Smooth muscle cell (in vitro differentiated cells): ENCODE results near the gene COPS7A. TPM values are rescaled to one million over a fixed set of nuclear protein-coding genes. Genes with fewer than 3 reads are reported as not detected.

Experiments
- DNase-seq: peaks from one replicate; lab custom pipeline; 2025; ENCODE audit not compliant: unreplicated experiment; lab: John Stamatoyannopoulos, UW
- H2AFZ ChIP-seq: fragments of 200-600 bp; sonication (generic); 2 replicates; pipeline ENCODE4 v1.6.0; 2016; ENCODE audit warnings: antibody characterized with exemption, low read depth, mild to moderate bottlenecking
- H3F3A ChIP-seq: fragments of 200-600 bp; sonication (generic); 2 replicates; pipeline ENCODE4 v1.6.0; 2017; ENCODE audit warnings: antibody characterized with exemption, low read depth
- H3K27ac ChIP-seq: fragments of 200-600 bp; sonication (generic); 2 replicates; pipeline ENCODE4 v1.5.1; 2016; ENCODE audit warnings: low read depth, mild to moderate bottlenecking
- H3K27me3 ChIP-seq: fragments of 200-600 bp; sonication (generic); 2 replicates; pipeline ENCODE4 v1.6.1; 2016; ENCODE audit warnings: low read depth, mild to moderate bottlenecking
- H3K36me3 ChIP-seq: fragments of 200-600 bp; sonication (generic); 2 replicates; pipeline ENCODE4 v1.5.1; 2016; ENCODE audit warnings: low read depth
- H3K4me1 ChIP-seq: fragments of 200-600 bp; sonication (generic); 2 replicates; pipeline ENCODE4 v1.5.1; 2016; ENCODE audit warnings: low read depth
- H3K4me2 ChIP-seq: fragments of 200-600 bp; sonication (generic); 2 replicates; pipeline ENCODE4 v1.6.0; 2016; ENCODE audit warnings: mild to moderate bottlenecking
- H3K4me3 ChIP-seq: fragments of 200-600 bp; sonication (generic); 2 replicates; pipeline ENCODE4 v1.5.1; 2016; ENCODE audit warnings: mild to moderate bottlenecking
- H3K79me2 ChIP-seq: fragments of 200-600 bp; sonication (generic); 2 replicates; pipeline ENCODE4 v1.6.0; 2016; ENCODE audit warnings: low read depth, mild to moderate bottlenecking
- H3K9ac ChIP-seq: fragments of 200-600 bp; sonication (generic); 2 replicates; pipeline ENCODE4 v1.6.0; 2016; ENCODE audit warnings: low read depth
- H3K9me3 ChIP-seq: fragments of 200-600 bp; sonication (generic); replicated peaks from 2 replicates; pipeline ENCODE4 v1.5.1; 2016; ENCODE audit warnings: low read depth
- H4K20me1 ChIP-seq: fragments of 200-600 bp; sonication (generic); 2 replicates; pipeline ENCODE4 v1.6.0; 2016; ENCODE audit warnings: low read depth
- CTCF ChIP-seq: fragments of 200-600 bp; sonication (generic); IDR thresholded peaks from 2 replicates; pipeline ENCODE4 v1.5.1; 2017; ENCODE audit warnings: borderline replicate concordance, mild to moderate bottlenecking, antibody characterized with exemption; ENCODE audit not compliant: insufficient read depth, poor library complexity, severe bottlenecking
- WGBS: methylation state at CpG from one replicate; pipeline ENCODE4 v1.1.7; 2016; ENCODE audit warnings: low lambda C conversion rate; 5-methylcytosine and 5-hydroxymethylcytosine counted together
- polyA plus RNA-seq: library from polyadenylated mRNA; unstranded; fragments of >200 nt; fragmentation: Nextera tagmentation; extraction: Ambion mirVana; gene quantifications from 2 replicates; pipeline ENCODE4 v1.2.1, GENCODE V29; 2016
- small RNA-seq: library from RNA; depleted of rRNA; stranded (forward); fragments of <200 nt; gene quantifications from one replicate; pipeline ENCODE3, GENCODE V24; 2014
- total RNA-seq: library from RNA; depleted of rRNA; stranded (reverse); fragments of >200 nt; gene quantifications from 2 replicates; pipeline ENCODE4 v1.2.3, GENCODE V29; 2014

COPS7A gene
- total and polyA plus RNA-seq, 2 experiments from 2014 or later: 56.6 to 105 TPM

GRCh38 chr12:6778574-6779550, 55.0 kb downstream of the COPS7A start:
- TF ChIP-seq CTCF: peak; percentile 88
- Histone ChIP-seq H3K27ac (no peak overlapping the region), H3F3A (no peaks in the 10 kb centered on the region), H4K20me1 (no peaks in the 10 kb centered on the region), H3K9me3 (no peaks in the 10 kb centered on the region), H3K4me3 (peak overlapping the region; percentile 53), H3K4me2 (peak overlapping the region; percentile 89), H3K36me3 (no peaks in the 10 kb centered on the region), H3K4me1 (peaks cover 21% of the 10 kb centered on the region), H3K79me2 (no peaks in the 10 kb centered on the region), H3K9ac (no peak overlapping the region), H2AFZ (peak overlapping the region; percentile 41), H3K27me3 (no peaks in the 10 kb centered on the region)
- 10% methylated on average over 30 of the region's 35 CpGs for WGBS
- peak; percentile 83 for DNase-seq

DNA sequence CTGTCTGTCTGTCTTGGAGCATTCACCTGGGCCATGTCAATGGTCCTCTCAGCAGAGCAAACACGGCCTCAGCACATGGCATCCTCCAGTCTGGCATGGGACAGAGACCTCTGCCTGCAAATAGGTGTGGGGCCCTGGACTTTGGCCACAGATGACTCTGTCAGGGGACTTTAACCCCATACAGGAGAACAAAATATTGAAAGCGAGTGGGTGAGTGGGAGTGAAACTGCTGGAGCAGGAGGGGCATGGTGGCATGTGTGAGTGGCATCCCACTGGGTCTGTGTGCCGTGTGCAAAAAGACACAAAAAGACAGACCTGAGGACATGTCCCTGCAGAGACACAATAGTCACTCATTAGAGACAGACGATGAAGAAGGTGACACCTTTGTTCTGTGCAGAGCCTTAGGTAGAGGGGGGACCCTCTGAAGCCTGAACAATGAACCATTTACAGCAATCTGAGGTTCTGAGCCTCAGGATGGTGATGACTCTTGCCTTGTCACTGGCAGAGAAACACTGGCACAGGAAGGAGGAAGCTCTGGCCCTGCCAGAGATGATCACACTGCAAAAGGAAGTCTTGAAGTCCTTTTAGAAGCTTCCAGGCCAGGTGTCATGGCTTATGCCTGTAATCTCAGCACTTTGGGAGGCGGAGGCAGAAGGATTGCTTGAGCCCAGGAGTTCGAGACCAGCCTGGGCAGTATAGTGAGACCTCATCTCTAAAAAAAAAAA, 56.0 kb downstream of the COPS7A start:
- Histone ChIP-seq H2AFZ (no peak overlapping the region), H3K9me3 (no peaks in the 10 kb centered on the region), H3K27me3 (no peaks in the 10 kb centered on the region), H3K36me3 (no peaks in the 10 kb centered on the region), H3K27ac (no peak overlapping the region), H3K4me2 (no peak overlapping the region), H3K4me3 (no peak overlapping the region), H4K20me1 (no peaks in the 10 kb centered on the region), H3K79me2 (no peaks in the 10 kb centered on the region), H3K4me1 (peaks cover 20% of the 10 kb centered on the region), H3F3A (no peaks in the 10 kb centered on the region), H3K9ac (no peak overlapping the region)
- WGBS: 92% methylated on average over 6 of the region's 6 CpGs
- DNase-seq: no peak
- TF ChIP-seq CTCF: no peak

GRCh38 chr12:6780573-6780972, 56.7 kb downstream of the COPS7A start:
- Histone ChIP-seq H3K79me2 (no peaks in the 10 kb centered on the region), H3K27me3 (no peaks in the 10 kb centered on the region), H3F3A (no peaks in the 10 kb centered on the region), H3K4me3 (no peak overlapping the region), H3K36me3 (no peaks in the 10 kb centered on the region), H4K20me1 (no peaks in the 10 kb centered on the region), H3K4me2 (no peak overlapping the region), H3K27ac (no peak overlapping the region), H2AFZ (no peak overlapping the region), H3K9me3 (no peaks in the 10 kb centered on the region), H3K4me1 (peaks cover 20% of the 10 kb centered on the region), H3K9ac (no peak overlapping the region)
- DNase-seq: no peak
- no peak for TF ChIP-seq CTCF
- 88% methylated on average over 6 of the region's 6 CpGs for WGBS

Small RNA genes lying within 50 kb of the gene (small RNA-seq; reads per million reads assigned to genes)
- not detected for gene RNU6-781P

Other genes with a start within 250 kb of the COPS7A start
- gene MRPL51, start 230.8 kb upstream of the COPS7A start, total RNA-seq: 122 and 126 TPM in 2 replicates
- gene MRPL51, start 230.8 kb upstream of the COPS7A start, polyA plus RNA-seq: 364 and 377 TPM in 2 replicates
- 22.7 and 78.9 TPM in 2 replicates for gene NCAPD2, start 229.9 kb upstream of the COPS7A start, total RNA-seq
- 17.6 and 21.5 TPM in 2 replicates for gene NCAPD2, start 229.9 kb upstream of the COPS7A start, polyA plus RNA-seq
- 5,015 and 5,158 TPM in 2 replicates for gene GAPDH, start 189.5 kb upstream of the COPS7A start, total RNA-seq
- 9,934 and 11,119 TPM in 2 replicates for gene GAPDH, start 189.5 kb upstream of the COPS7A start, polyA plus RNA-seq
- 4.2 and 5.2 TPM in 2 replicates for gene IFFO1, start 168.0 kb upstream of the COPS7A start, total RNA-seq
- 13.3 and 19.1 TPM in 2 replicates for gene IFFO1, start 168.0 kb upstream of the COPS7A start, polyA plus RNA-seq
- 29.7 and 41.9 TPM in 2 replicates for gene NOP2, start 155.8 kb upstream of the COPS7A start, total RNA-seq
- 23.6 and 30.4 TPM in 2 replicates for gene NOP2, start 155.8 kb upstream of the COPS7A start, polyA plus RNA-seq
- 172 and 176 TPM in 2 replicates for gene CHD4, start 116.7 kb upstream of the COPS7A start, total RNA-seq
- 87.5 and 122 TPM in 2 replicates for gene CHD4, start 116.7 kb upstream of the COPS7A start, polyA plus RNA-seq
- 2.0 and 4.4 TPM in 2 replicates for gene LPAR5, start 88.1 kb upstream of the COPS7A start, total RNA-seq
- 1.3 and 1.8 TPM in 2 replicates for gene LPAR5, start 88.1 kb upstream of the COPS7A start, polyA plus RNA-seq
- not detected in 2 replicates for gene ACRBP, start 76.6 kb upstream of the COPS7A start, total RNA-seq
- 0.82 TPM in 1 of 2 replicates, not detected in the other for gene ACRBP, start 76.6 kb upstream of the COPS7A start, polyA plus RNA-seq
- gene ING4, start 60.9 kb upstream of the COPS7A start, total RNA-seq: 24.8 and 45.0 TPM in 2 replicates
- 27.0 and 33.5 TPM in 2 replicates for gene ING4, start 60.9 kb upstream of the COPS7A start, polyA plus RNA-seq
- gene ZNF384, start 34.7 kb upstream of the COPS7A start, total RNA-seq: 30.0 and 31.0 TPM in 2 replicates
- gene ZNF384, start 34.7 kb upstream of the COPS7A start, polyA plus RNA-seq: 36.1 and 38.6 TPM in 2 replicates
- gene PIANP, start 23.2 kb upstream of the COPS7A start, total RNA-seq: 1.4 TPM in 1 of 2 replicates, not detected in the other
- 2.8 and 3.8 TPM in 2 replicates for gene PIANP, start 23.2 kb upstream of the COPS7A start, polyA plus RNA-seq
- 182 and 185 TPM in 2 replicates for gene MLF2, start 29.1 kb downstream of the COPS7A start, total RNA-seq
- 381 and 398 TPM in 2 replicates for gene MLF2, start 29.1 kb downstream of the COPS7A start, polyA plus RNA-seq
- 115 and 125 TPM in 2 replicates for gene PTMS, start 42.3 kb downstream of the COPS7A start, total RNA-seq
- gene PTMS, start 42.3 kb downstream of the COPS7A start, polyA plus RNA-seq: 379 and 381 TPM in 2 replicates
- 0.18 and 1.0 TPM in 2 replicates for gene LAG3, start 48.5 kb downstream of the COPS7A start, total RNA-seq
- 1.7 and 3.7 TPM in 2 replicates for gene LAG3, start 48.5 kb downstream of the COPS7A start, polyA plus RNA-seq
- 0.13 and 0.22 TPM in 2 replicates for gene CD4, start 65.5 kb downstream of the COPS7A start, total RNA-seq
- 1.3 and 2.5 TPM in 2 replicates for gene CD4, start 65.5 kb downstream of the COPS7A start, polyA plus RNA-seq
- 0.76 and 2.9 TPM in 2 replicates for gene GPR162, start 97.8 kb downstream of the COPS7A start, total RNA-seq
- gene GPR162, start 97.8 kb downstream of the COPS7A start, polyA plus RNA-seq: 2.1 and 3.0 TPM in 2 replicates
- 36.7 and 42.8 TPM in 2 replicates for gene P3H3, start 104.4 kb downstream of the COPS7A start, total RNA-seq
- 106 and 108 TPM in 2 replicates for gene P3H3, start 104.4 kb downstream of the COPS7A start, polyA plus RNA-seq
- gene GNB3, start 116.9 kb downstream of the COPS7A start, total RNA-seq: 4.0 and 6.2 TPM in 2 replicates
- gene GNB3, start 116.9 kb downstream of the COPS7A start, polyA plus RNA-seq: 4.8 and 6.3 TPM in 2 replicates
- 5.3 and 7.4 TPM in 2 replicates for gene CDCA3, start 127.2 kb downstream of the COPS7A start, total RNA-seq
- gene CDCA3, start 127.2 kb downstream of the COPS7A start, polyA plus RNA-seq: 9.4 and 10.6 TPM in 2 replicates
- 51.3 and 52.5 TPM in 2 replicates for gene USP5, start 128.1 kb downstream of the COPS7A start, total RNA-seq
- 63.1 and 64.9 TPM in 2 replicates for gene USP5, start 128.1 kb downstream of the COPS7A start, polyA plus RNA-seq
- gene TPI1, start 143.5 kb downstream of the COPS7A start, total RNA-seq: 1,112 and 1,199 TPM in 2 replicates
- gene TPI1, start 143.5 kb downstream of the COPS7A start, polyA plus RNA-seq: 2,097 and 2,100 TPM in 2 replicates
- 2.3 and 2.5 TPM in 2 replicates for gene SPSB2, start 149.3 kb downstream of the COPS7A start, total RNA-seq
- 5.9 and 7.9 TPM in 2 replicates for gene SPSB2, start 149.3 kb downstream of the COPS7A start, polyA plus RNA-seq
- 14.2 and 19.9 TPM in 2 replicates for gene LRRC23, start 180.8 kb downstream of the COPS7A start, total RNA-seq
- gene LRRC23, start 180.8 kb downstream of the COPS7A start, polyA plus RNA-seq: 13.7 and 19.5 TPM in 2 replicates
- gene ENO2, start 190.5 kb downstream of the COPS7A start, total RNA-seq: 52.5 and 58.8 TPM in 2 replicates
- 105 and 127 TPM in 2 replicates for gene ENO2, start 190.5 kb downstream of the COPS7A start, polyA plus RNA-seq
- 9.9 and 30.4 TPM in 2 replicates for gene ATN1, start 203.9 kb downstream of the COPS7A start, total RNA-seq
- 28.8 and 36.1 TPM in 2 replicates for gene ATN1, start 203.9 kb downstream of the COPS7A start, polyA plus RNA-seq
- not detected in 2 replicates for gene RNU7-1, start 219.8 kb downstream of the COPS7A start, total RNA-seq
- gene RNU7-1, start 219.8 kb downstream of the COPS7A start, polyA plus RNA-seq: not detected in 2 replicates
- 433 and 494 TPM in 2 replicates for gene C12orf57, start 220.0 kb downstream of the COPS7A start, total RNA-seq
- gene C12orf57, start 220.0 kb downstream of the COPS7A start, polyA plus RNA-seq: 360 and 397 TPM in 2 replicates
- gene PTPN6, start 227.3 kb downstream of the COPS7A start, total RNA-seq: 4.3 and 5.5 TPM in 2 replicates
- 2.8 and 8.7 TPM in 2 replicates for gene PTPN6, start 227.3 kb downstream of the COPS7A start, polyA plus RNA-seq
- gene PHB2, start 246.6 kb downstream of the COPS7A start, total RNA-seq: 148 and 162 TPM in 2 replicates
- gene PHB2, start 246.6 kb downstream of the COPS7A start, polyA plus RNA-seq: 139 and 155 TPM in 2 replicates
- gene EMG1, start 246.9 kb downstream of the COPS7A start, total RNA-seq: 21.9 and 26.5 TPM in 2 replicates
- 54.4 and 62.0 TPM in 2 replicates for gene EMG1, start 246.9 kb downstream of the COPS7A start, polyA plus RNA-seq